NT2/D1 (cell line): ENCODE measurements around the gene NCF2.

Experiments
- SUZ12 ChIP-seq: IDR thresholded peaks from 2 replicates; pipeline ENCODE4 v1.6.1; 2011; ENCODE audit not compliant: insufficient read length, insufficient read depth; ENCODE audit errors: extremely low read depth
- YY1 ChIP-seq: IDR thresholded peaks from 2 replicates; pipeline ENCODE4 v1.6.1; 2011; ENCODE audit not compliant: insufficient read length, insufficient read depth
- ZNF274 ChIP-seq: IDR thresholded peaks from 2 replicates; pipeline ENCODE4 v1.6.1; 2011; ENCODE audit warnings: mild to moderate bottlenecking, low read depth, low read length

- TF ChIP-seq YY1 (no peak), SUZ12 (no peak), ZNF274 (no peak)
Observed at GRCh38 chr1:183544598-183545297, 45.5 kb downstream of the NCF2 start.
